HCT116 (cell line): ENCODE measurements around the gene TENT5A. TPM values are rescaled to one million over a fixed set of nuclear protein-coding genes. Genes with fewer than 3 reads are reported as not detected.
A peak's percentile ranks its signal among the peaks of the same experiment; 100 is the strongest.

Source experiments
- ATAC-seq: fragments of 200-7000 bp; cut with Tn5 transposase; 2 replicates; pipeline ENCODE4 v1.9.1; 2020; ENCODE audit warnings: mild to moderate bottlenecking, moderate library complexity
- BruUV-seq: library from RNA; stranded (reverse); fragments of 400-500 nt; replicated peaks from 2 replicates; lab custom pipeline; 2021; lab: Mats Ljungman, UMichigan
- CTCF ChIA-PET: fragments of 300-600 bp; sonication (Branson Sonifier 250); formaldehyde crosslinking; loops from one replicate; lab custom pipeline; 2021; ENCODE audit warnings: antibody characterized with exemption; lab: Charles Lee
- POLR2A ChIA-PET: fragments of 300-600, 350-600 bp; sonication (Branson Sonifier 250); formaldehyde crosslinking; loops from one replicate; lab custom pipeline; 2021; ENCODE audit warnings: antibody characterized with exemption; lab: Charles Lee
- RAD21 ChIA-PET, 2 experiments: fragments of 300-600 bp; sonication (Branson Sonifier 250); formaldehyde crosslinking; loops; one replicate each; lab custom pipeline; 2023; ENCODE audit warnings: low total read pairs in 2 of 2; ENCODE audit not compliant: uncharacterized antibody in 2 of 2, unreplicated experiment in 2 of 2, low non-redundant PET in 1 of 2; lab: Charles Lee
- DNase-seq: peaks from one replicate; pipeline ENCODE4 v3.0.0-alpha.2; 2010; ENCODE audit warnings: low read depth, low spot score
- H2AFZ ChIP-seq: fragments of 200-600 bp; shearing (Covaris generic), sonication (generic); 2 replicates; pipeline ENCODE4 v1.6.1; 2017; ENCODE audit warnings: low read depth, mixed run types, mixed read lengths, antibody characterized with exemption, low read length; ENCODE audit not compliant: poor library complexity, severe bottlenecking
- H3K27ac ChIP-seq: 2 replicates; pipeline ENCODE4 v1.5.1; 2012; ENCODE audit warnings: low read depth, low read length
- H3K27me3 ChIP-seq: fragments of 200-600 bp; sonication (generic); 2 replicates; pipeline ENCODE4 v1.6.1; 2016; ENCODE audit warnings: mixed run types, low read length, mixed read lengths; ENCODE audit not compliant: insufficient read depth
- H3K36me3 ChIP-seq, 2 experiments: fragments of 200-500 bp in 1 of 2; fragments of 200-600 bp in 1 of 2; sonication (Bioruptor generic) in 1 of 2; sonication (generic) in 1 of 2; 2 replicates each; pipeline versions ENCODE4 v1.5.1 to v1.6.1; 2014 to 2016; ENCODE audit warnings: low read length in 2 of 2, inconsistent platforms in 1 of 2, mixed read lengths in 1 of 2, mixed run types in 1 of 2; ENCODE audit not compliant: insufficient read depth in 2 of 2, control insufficient read depth in 1 of 2
- H3K4me1 ChIP-seq, 2 experiments: fragments of 200-600 bp in 1 of 2; sonication (generic) in 1 of 2; 2 replicates each; pipeline versions ENCODE4 v1.5.1 to v1.6.1; 2012 to 2017; ENCODE audit warnings: low read length in 2 of 2, inconsistent platforms in 1 of 2, mild to moderate bottlenecking in 1 of 2, mixed read lengths in 1 of 2, mixed run types in 1 of 2, moderate library complexity in 1 of 2; ENCODE audit not compliant: insufficient read depth in 2 of 2, control insufficient read depth in 1 of 2
- H3K4me2 ChIP-seq: fragments of 200-600 bp; sonication (generic); 2 replicates; pipeline ENCODE4 v1.6.1; 2017; ENCODE audit warnings: mixed run types, low read length, mixed read lengths
- H3K4me3 ChIP-seq, 2 experiments: fragments of 200-600 bp in 1 of 2; sonication (generic) in 1 of 2; replicated peaks in 1 of 2; 2 replicates each; pipeline ENCODE4 v1.5.1; 2011 to 2016; ENCODE audit warnings: low read length in 2 of 2, control low read depth in 1 of 2, low read depth in 1 of 2, mild to moderate bottlenecking in 1 of 2, mixed read lengths in 1 of 2, mixed run types in 1 of 2
- H3K79me2 ChIP-seq: fragments of 200-600 bp; sonication (generic); 2 replicates; pipeline ENCODE4 v1.6.1; 2017; ENCODE audit warnings: mild to moderate bottlenecking, mixed run types, low read length, moderate library complexity, mixed read lengths; ENCODE audit not compliant: insufficient read depth
- H3K9ac ChIP-seq: fragments of 200-600 bp; sonication (generic); 2 replicates; pipeline ENCODE4 v1.6.1; 2016; ENCODE audit warnings: low read length, mixed read lengths
- H3K9me2 ChIP-seq: fragments of 200-600 bp; sonication (generic), shearing (Covaris generic); 2 replicates; pipeline ENCODE4 v1.6.1; 2017; ENCODE audit warnings: mixed run types, mild to moderate bottlenecking, moderate library complexity; ENCODE audit not compliant: insufficient read depth
- H3K9me3 ChIP-seq, 2 experiments: fragments of 200-500 bp in 1 of 2; fragments of 200-600 bp in 1 of 2; sonication (Bioruptor generic) in 1 of 2; sonication (generic) in 1 of 2; 2 replicates each; pipeline ENCODE4 v1.6.1; 2014 to 2017; ENCODE audit warnings: low read length in 2 of 2, mixed read lengths in 2 of 2, inconsistent platforms in 1 of 2, low read depth in 1 of 2, mild to moderate bottlenecking in 1 of 2, mixed run types in 1 of 2, moderate library complexity in 1 of 2; ENCODE audit not compliant: control insufficient read depth in 1 of 2, insufficient read depth in 1 of 2
- H4K20me1 ChIP-seq: fragments of 200-600 bp; sonication (generic), shearing (Covaris generic); 2 replicates; pipeline ENCODE4 v1.6.1; 2017; ENCODE audit warnings: mixed run types, mild to moderate bottlenecking, moderate library complexity; ENCODE audit not compliant: insufficient read depth
- EZH2 ChIP-seq: fragments of 200-600 bp; sonication (generic); IDR thresholded peaks from 2 replicates; pipeline ENCODE4 v1.6.1; 2017; ENCODE audit warnings: antibody characterized with exemption, mixed run types
- POLR2AphosphoS5 ChIP-seq: IDR thresholded peaks from 2 replicates; pipeline ENCODE4 v1.6.1; 2011; ENCODE audit warnings: mild to moderate bottlenecking, low read depth, low read length, moderate library complexity
- RAD21 ChIP-seq: IDR thresholded peaks from 2 replicates; pipeline ENCODE4 v1.6.1; 2012; ENCODE audit warnings: low read depth, mild to moderate bottlenecking
- SIN3A ChIP-seq: IDR thresholded peaks from 2 replicates; pipeline ENCODE4 v1.6.1; 2012; ENCODE audit warnings: low read depth
- SRF ChIP-seq: IDR thresholded peaks from 2 replicates; pipeline ENCODE4 v1.6.1; 2012; ENCODE audit warnings: low read depth
- YY1 ChIP-seq: IDR thresholded peaks from 2 replicates; pipeline ENCODE4 v1.6.1; 2011; ENCODE audit warnings: low read length, low read depth, moderate library complexity, mild to moderate bottlenecking; ENCODE audit not compliant: insufficient replicate concordance; ENCODE audit errors: extremely low read depth
- ZFX ChIP-seq: fragments of 450-650 bp; IDR thresholded peaks from 2 replicates; pipeline ENCODE4 v1.6.1; 2017
- ZNF274 ChIP-seq: fragments of 200-500 bp; sonication (Bioruptor generic); IDR thresholded peaks from 2 replicates; pipeline ENCODE4 v1.6.1; 2014; ENCODE audit warnings: mild to moderate bottlenecking, low read depth, low read length, inconsistent platforms
- intact Hi-C: fragments of 100-400 bp; cut with micrococcal nuclease; formaldehyde crosslinking; loops from 2 replicates; pipeline ENCODE4 v1.10.0; 2022
- total RNA-seq: library from RNA; stranded (reverse); gene quantifications from one replicate; pipeline ENCODE4 v1.2.1, GENCODE V29; 2021; ENCODE audit not compliant: unreplicated experiment
- TF ChIP-seq, protein P1 (sequence below), 3 experiments: fragments of 200-600 bp in 1 of 3; sonication (generic) in 1 of 3; IDR thresholded peaks in 2 of 3; conservative IDR thresholded peaks in 1 of 3; 2 replicates each; pipeline ENCODE4 v1.5.1; 2012 to 2017; ENCODE audit warnings: low read depth in 2 of 3, low read length in 2 of 3, antibody characterized with exemption in 1 of 3, borderline replicate concordance in 1 of 3, control low read depth in 1 of 3, mild to moderate bottlenecking in 1 of 3, mixed read lengths in 1 of 3, mixed run types in 1 of 3, moderate library complexity in 1 of 3; ENCODE audit not compliant: insufficient read depth in 1 of 3
- TF ChIP-seq, protein P2 (sequence below): IDR thresholded peaks from 2 replicates; pipeline ENCODE4 v1.6.1; 2012; ENCODE audit warnings: low read depth

The TENT5A gene
- total RNA-seq, 1 experiment from 2014 or later: 11.2 TPM

DNA sequence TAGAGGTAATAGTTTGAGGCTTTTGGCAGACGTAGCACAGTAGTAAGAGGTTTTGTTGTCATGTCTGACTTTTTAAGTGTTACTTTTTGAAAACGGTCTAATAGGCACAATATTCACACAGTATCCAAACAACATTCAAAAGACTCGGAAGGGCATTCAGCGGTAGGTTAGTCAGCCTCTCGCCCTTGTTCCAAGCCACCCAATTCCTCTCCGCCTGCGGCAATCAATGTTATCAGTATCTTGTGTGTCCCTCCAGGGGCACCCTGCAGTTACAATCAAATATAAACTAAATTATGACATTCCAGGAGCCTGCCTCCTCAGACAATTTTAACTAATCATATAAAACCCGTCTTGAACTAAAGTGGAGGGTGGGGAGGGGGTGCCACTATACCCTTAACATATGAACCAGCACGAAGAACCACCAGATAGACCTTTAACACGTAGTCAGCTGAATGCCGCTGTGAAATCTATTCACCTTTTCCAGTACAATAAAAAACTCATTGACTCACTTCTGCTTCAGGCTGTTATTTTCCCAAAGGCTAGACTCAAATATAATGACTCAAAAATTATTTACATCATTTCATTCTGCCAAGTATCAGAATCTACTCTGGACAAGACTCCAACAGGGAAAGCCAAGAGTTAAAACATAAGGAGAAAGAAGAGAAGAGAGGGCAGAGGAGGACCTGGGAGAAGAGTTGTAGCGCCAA lies 1.6 kb downstream of the TENT5A start:
- peaks cover 4 to 24% of the 10 kb centered on the region in 2 experiments; a peak in 2 of 4 replicates for H3K4me1 ChIP-seq
- H4K20me1 ChIP-seq: no peaks in the 10 kb centered on the region
- intact Hi-C loops: loop anchor here (5.0 to 10.0 kb wide), 7 partner anchors 256 to 1619 kb away; no protein-coding TSS in a partner anchor
- ChIA-PET CTCF (no interaction called here), RAD21 (no interaction called here), POLR2A (no interaction called here)
- BruUV-seq: no TSS peak
- peak overlapping the region; percentile 95 for H3K4me2 ChIP-seq
- TF ChIP-seq ZFX: no peak
- TF ChIP-seq POLR2AphosphoS5: no peak
- no peak for TF ChIP-seq SIN3A
- no peak for TF ChIP-seq ZNF274
- TF ChIP-seq, protein P1, sequence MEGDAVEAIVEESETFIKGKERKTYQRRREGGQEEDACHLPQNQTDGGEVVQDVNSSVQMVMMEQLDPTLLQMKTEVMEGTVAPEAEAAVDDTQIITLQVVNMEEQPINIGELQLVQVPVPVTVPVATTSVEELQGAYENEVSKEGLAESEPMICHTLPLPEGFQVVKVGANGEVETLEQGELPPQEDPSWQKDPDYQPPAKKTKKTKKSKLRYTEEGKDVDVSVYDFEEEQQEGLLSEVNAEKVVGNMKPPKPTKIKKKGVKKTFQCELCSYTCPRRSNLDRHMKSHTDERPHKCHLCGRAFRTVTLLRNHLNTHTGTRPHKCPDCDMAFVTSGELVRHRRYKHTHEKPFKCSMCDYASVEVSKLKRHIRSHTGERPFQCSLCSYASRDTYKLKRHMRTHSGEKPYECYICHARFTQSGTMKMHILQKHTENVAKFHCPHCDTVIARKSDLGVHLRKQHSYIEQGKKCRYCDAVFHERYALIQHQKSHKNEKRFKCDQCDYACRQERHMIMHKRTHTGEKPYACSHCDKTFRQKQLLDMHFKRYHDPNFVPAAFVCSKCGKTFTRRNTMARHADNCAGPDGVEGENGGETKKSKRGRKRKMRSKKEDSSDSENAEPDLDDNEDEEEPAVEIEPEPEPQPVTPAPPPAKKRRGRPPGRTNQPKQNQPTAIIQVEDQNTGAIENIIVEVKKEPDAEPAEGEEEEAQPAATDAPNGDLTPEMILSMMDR (IDR thresholded peaks at IDR 0.05 in 2 of 3, conservative IDR thresholded peaks at IDR 0.05 in 1 of 3; ENCODE audit: borderline replicate concordance in 1 of 3, insufficient read depth in 1 of 3, low read depth in 2 of 3, low read length in 2 of 3): no peak
- TF ChIP-seq, protein P2, sequence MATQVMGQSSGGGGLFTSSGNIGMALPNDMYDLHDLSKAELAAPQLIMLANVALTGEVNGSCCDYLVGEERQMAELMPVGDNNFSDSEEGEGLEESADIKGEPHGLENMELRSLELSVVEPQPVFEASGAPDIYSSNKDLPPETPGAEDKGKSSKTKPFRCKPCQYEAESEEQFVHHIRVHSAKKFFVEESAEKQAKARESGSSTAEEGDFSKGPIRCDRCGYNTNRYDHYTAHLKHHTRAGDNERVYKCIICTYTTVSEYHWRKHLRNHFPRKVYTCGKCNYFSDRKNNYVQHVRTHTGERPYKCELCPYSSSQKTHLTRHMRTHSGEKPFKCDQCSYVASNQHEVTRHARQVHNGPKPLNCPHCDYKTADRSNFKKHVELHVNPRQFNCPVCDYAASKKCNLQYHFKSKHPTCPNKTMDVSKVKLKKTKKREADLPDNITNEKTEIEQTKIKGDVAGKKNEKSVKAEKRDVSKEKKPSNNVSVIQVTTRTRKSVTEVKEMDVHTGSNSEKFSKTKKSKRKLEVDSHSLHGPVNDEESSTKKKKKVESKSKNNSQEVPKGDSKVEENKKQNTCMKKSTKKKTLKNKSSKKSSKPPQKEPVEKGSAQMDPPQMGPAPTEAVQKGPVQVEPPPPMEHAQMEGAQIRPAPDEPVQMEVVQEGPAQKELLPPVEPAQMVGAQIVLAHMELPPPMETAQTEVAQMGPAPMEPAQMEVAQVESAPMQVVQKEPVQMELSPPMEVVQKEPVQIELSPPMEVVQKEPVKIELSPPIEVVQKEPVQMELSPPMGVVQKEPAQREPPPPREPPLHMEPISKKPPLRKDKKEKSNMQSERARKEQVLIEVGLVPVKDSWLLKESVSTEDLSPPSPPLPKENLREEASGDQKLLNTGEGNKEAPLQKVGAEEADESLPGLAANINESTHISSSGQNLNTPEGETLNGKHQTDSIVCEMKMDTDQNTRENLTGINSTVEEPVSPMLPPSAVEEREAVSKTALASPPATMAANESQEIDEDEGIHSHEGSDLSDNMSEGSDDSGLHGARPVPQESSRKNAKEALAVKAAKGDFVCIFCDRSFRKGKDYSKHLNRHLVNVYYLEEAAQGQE: no peak
- no peak for TF ChIP-seq SRF
- TF ChIP-seq YY1: no peak
- TF ChIP-seq EZH2: no peak
- no peak for TF ChIP-seq RAD21
- peak overlapping the region; percentile 82 for H3K27ac ChIP-seq
- no peaks in the 10 kb centered on the region for H3K9me3 ChIP-seq
- H3K27me3 ChIP-seq: no peaks in the 10 kb centered on the region
- H2AFZ ChIP-seq: no peak overlapping the region
- ATAC-seq: no peak
- H3K9me2 ChIP-seq: no peaks in the 10 kb centered on the region
- H3K4me3 ChIP-seq: peak overlapping the region; percentile 84 to 87
- DNase-seq: no peak
- peaks cover 6 to 11% of the 10 kb centered on the region in 2 experiments; a peak in 1 of 4 replicates for H3K36me3 ChIP-seq
- peak overlapping the region; percentile 77 for H3K9ac ChIP-seq
- peaks cover 51% of the 10 kb centered on the region for H3K79me2 ChIP-seq
